ENCODE results near the gene C3. TPM values are rescaled to one million over a fixed set of nuclear protein-coding genes. Genes with fewer than 3 reads are reported as not detected.

C3 gene
- total and polyA plus RNA-seq, 2 experiments from 2014 or later, result 5.1 to 17.7 TPM

GRCh38 chr19:6737284-6737872, 16.9 kb upstream of the C3 start, which contains the start of gene GPR108:
Gene GPR108, minus strand, starts transcription at chr19:6737580. Its CDS starts 4 bp downstream, at chr19:6737576.
- peaks cover 10% of the 10 kb centered on the region; the same call in 1 of the 2 replicates for H4K20me1 ChIP-seq (replicated peaks; ENCODE audit: insufficient read depth)
- H3K36me3 ChIP-seq (ENCODE audit: insufficient read depth), result no peaks in the 10 kb centered on the region
- H3K27ac Mint-ChIP-seq, result peak within 1 kb of the TSS; percentile 98
- peak within 1 kb of the TSS; percentile 95 for H3K27ac ChIP-seq (ENCODE audit: low read depth)
- peak within 1 kb of the TSS; percentile 94 for H3K4me3 ChIP-seq
- H3K27me3 ChIP-seq (ENCODE audit: insufficient read depth), result no peaks in the 10 kb centered on the region
- TF ChIP-seq CREB1 (CRISPR knock-in tag; IDR thresholded peaks at IDR 0.05; ENCODE audit: low read depth) (peak; percentile 97), ETS1 (IDR thresholded peaks at IDR 0.05) (no peak), POLR2AphosphoS5 (IDR thresholded peaks at IDR 0.05; ENCODE audit: low read depth) (peak; percentile 11; the same call in 1 of the 2 replicates)
- H3F3A ChIP-seq (replicated peaks; ENCODE audit: low read depth), result 0 out of 2 replicates have a peak, but pooled peaks cover 11% of the 10 kb centered on the region
- H3K9me2 ChIP-seq (ENCODE audit: insufficient read depth), result no peaks in the 10 kb centered on the region
- DNase-seq (ENCODE audit: low spot score) (peak; percentile 100), ATAC-seq (peak; percentile 55)
- H3K4me3 Mint-ChIP-seq, result peak within 1 kb of the TSS; percentile 95
- peak within 1 kb of the TSS; percentile 95 for H3K4me2 ChIP-seq
- H3K4me1 ChIP-seq (ENCODE audit: insufficient read depth), result peaks cover 36% of the 10 kb centered on the region
- H3K36me3 Mint-ChIP-seq (ENCODE audit: low read depth), result peaks cover 11% of the 10 kb centered on the region
- no peaks in the 10 kb centered on the region; the same call in 2 of the 3 replicates for H3K9me3 Mint-ChIP-seq
- peaks cover 29% of the 10 kb centered on the region for H3K79me2 ChIP-seq (replicated peaks; ENCODE audit: insufficient read depth)
- H2AFZ ChIP-seq, result peak within 1 kb of the TSS; percentile 89
- peaks cover 15% of the 10 kb centered on the region for H3K27me3 Mint-ChIP-seq (ENCODE audit: insufficient read depth, low read depth, poor library complexity)
- peaks cover 38% of the 10 kb centered on the region for H3K4me1 Mint-ChIP-seq

GRCh38 chr19:6736917-6737283, 16.4 kb upstream of the C3 start:
- Histone ChIP-seq H3K27me3 (ENCODE audit: insufficient read depth) (no peaks in the 10 kb centered on the region), H3K4me2 (peak overlapping the region; percentile 95), H3K27ac (ENCODE audit: low read depth) (peak overlapping the region; percentile 78), H3K9me2 (ENCODE audit: insufficient read depth) (no peaks in the 10 kb centered on the region), H3K79me2 (replicated peaks; ENCODE audit: insufficient read depth) (peaks cover 24% of the 10 kb centered on the region), H4K20me1 (replicated peaks; ENCODE audit: insufficient read depth) (peaks cover 5% of the 10 kb centered on the region; the same call in 1 of the 2 replicates), H3K4me3 (peak overlapping the region; percentile 94), H3F3A (replicated peaks; ENCODE audit: low read depth) (0 out of 2 replicates have a peak, but pooled peaks cover 11% of the 10 kb centered on the region), H2AFZ (no peak overlapping the region; the same call in 1 of the 2 replicates), H3K36me3 (ENCODE audit: insufficient read depth) (no peaks in the 10 kb centered on the region), H3K4me1 (ENCODE audit: insufficient read depth) (peaks cover 36% of the 10 kb centered on the region)
- Mint-ChIP-seq H3K27me3 (ENCODE audit: insufficient read depth, low read depth, poor library complexity) (peaks cover 15% of the 10 kb centered on the region), H3K4me1 (peaks cover 36% of the 10 kb centered on the region), H3K9me3 (no peaks in the 10 kb centered on the region; the same call in 2 of the 3 replicates), H3K4me3 (peak overlapping the region; percentile 95), H3K27ac (peak overlapping the region; percentile 98), H3K36me3 (ENCODE audit: low read depth) (peaks cover 10% of the 10 kb centered on the region; the same call in 2 of the 3 replicates)
- ATAC-seq, result no peak
- DNase-seq (ENCODE audit: low spot score), result no peak
- TF ChIP-seq ZNF114 (CRISPR knock-in tag; IDR thresholded peaks at IDR 0.05), result no peak
- TF ChIP-seq ETS1 (IDR thresholded peaks at IDR 0.05), result no peak
- 0 out of 4 replicates have a peak, but pooled peaks of 1 of the 2 experiments have one; percentile 4 for TF ChIP-seq CTCF (conservative IDR thresholded peaks at IDR 0.05; ENCODE audit: low read depth in 2 of 2)
- no peak for TF ChIP-seq ZNF462 (CRISPR knock-in tag; IDR thresholded peaks at IDR 0.05)

All from GM23338 (cell line).